C4-2B (cell line): Measurements from ENCODE around the gene FNIP2.

ENCODE experiments used
- ZFX ChIP-seq: fragments of 450-650 bp; IDR thresholded peaks from 2 replicates; pipeline ENCODE4 v1.6.1; 2017
- TF ChIP-seq, protein P1 (sequence below): fragments of 450-650 bp; conservative IDR thresholded peaks from 2 replicates; pipeline ENCODE4 v1.5.1; 2017; ENCODE audit warnings: mild to moderate bottlenecking

GRCh38 chr4:158807691-158808090 lies 38.9 kb downstream of the FNIP2 start:
- TF ChIP-seq, protein P1, sequence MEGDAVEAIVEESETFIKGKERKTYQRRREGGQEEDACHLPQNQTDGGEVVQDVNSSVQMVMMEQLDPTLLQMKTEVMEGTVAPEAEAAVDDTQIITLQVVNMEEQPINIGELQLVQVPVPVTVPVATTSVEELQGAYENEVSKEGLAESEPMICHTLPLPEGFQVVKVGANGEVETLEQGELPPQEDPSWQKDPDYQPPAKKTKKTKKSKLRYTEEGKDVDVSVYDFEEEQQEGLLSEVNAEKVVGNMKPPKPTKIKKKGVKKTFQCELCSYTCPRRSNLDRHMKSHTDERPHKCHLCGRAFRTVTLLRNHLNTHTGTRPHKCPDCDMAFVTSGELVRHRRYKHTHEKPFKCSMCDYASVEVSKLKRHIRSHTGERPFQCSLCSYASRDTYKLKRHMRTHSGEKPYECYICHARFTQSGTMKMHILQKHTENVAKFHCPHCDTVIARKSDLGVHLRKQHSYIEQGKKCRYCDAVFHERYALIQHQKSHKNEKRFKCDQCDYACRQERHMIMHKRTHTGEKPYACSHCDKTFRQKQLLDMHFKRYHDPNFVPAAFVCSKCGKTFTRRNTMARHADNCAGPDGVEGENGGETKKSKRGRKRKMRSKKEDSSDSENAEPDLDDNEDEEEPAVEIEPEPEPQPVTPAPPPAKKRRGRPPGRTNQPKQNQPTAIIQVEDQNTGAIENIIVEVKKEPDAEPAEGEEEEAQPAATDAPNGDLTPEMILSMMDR: no peak
- no peak for TF ChIP-seq ZFX
